ENCODE measurements around the gene HOXB6. TPM values are rescaled to one million over a fixed set of nuclear protein-coding genes. Genes with fewer than 3 reads are reported as not detected.
A peak's percentile ranks its signal among the peaks of the same experiment; 100 is the strongest.

Gene HOXB6
- total RNA-seq (2021; ENCODE audit: unreplicated experiment) (196 TPM), Bru-seq, nascent RNA (percentile 100 among the genes with signal in this experiment), BruChase-seq, experiment 1, labeled RNA remaining after a 2-hour chase (percentile 100 among the genes with signal in this experiment), BruChase-seq, experiment 2, labeled RNA remaining after a 6-hour chase (percentile 99 among the genes with signal in this experiment)
- polyA plus RNA-seq (2012; ENCODE audit: insufficient read length), result 167 TPM
- long read RNA-seq, partial matches to known transcripts, result 71 of 123 reads
- long read RNA-seq, other reads (novel, unspliced or antisense), result 47 of 123 reads

DNA sequence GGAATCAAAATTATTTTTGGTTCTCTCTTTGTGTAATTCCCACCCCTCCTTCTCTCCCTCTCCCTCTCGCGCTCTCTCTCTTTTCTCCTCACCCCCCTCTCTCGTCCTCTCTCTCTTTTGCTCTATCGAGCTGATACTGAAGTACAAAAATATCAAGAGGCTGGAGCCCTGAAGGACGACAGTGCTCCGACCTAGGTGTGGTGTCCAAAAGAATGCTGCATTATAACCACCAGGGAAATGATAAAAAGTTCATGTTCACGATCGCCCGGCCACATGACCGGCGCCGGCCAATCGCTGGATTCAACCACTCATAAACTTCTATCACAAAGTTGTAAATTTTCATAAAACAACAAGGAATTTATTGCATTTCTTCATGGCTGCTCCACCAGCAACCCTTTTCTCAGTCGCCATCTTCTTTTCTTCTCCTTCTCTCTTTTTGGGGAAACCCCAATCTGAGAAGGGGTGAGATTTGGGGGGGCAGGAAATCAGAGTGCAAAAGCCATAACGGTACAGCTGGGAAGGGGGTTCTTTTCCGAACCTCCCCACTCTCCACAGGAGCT is at the start of gene HOXB6:
TSS of gene HOXB6 (minus strand) at position 217 of the 560 bp plus-strand sequence. CDS start 6,836 bp downstream, outside the sequence.
- BruUV-seq (replicated peaks), result no TSS peak
- intact Hi-C loops (cut with micrococcal nuclease; ENCODE audit: unreplicated experiment), result loop anchor here (5.0 kb wide), 1 partner anchor 942 kb away; no protein-coding TSS in a partner anchor
- DNase-seq (ENCODE audit: low read depth, low spot score), result no peak

DNA sequence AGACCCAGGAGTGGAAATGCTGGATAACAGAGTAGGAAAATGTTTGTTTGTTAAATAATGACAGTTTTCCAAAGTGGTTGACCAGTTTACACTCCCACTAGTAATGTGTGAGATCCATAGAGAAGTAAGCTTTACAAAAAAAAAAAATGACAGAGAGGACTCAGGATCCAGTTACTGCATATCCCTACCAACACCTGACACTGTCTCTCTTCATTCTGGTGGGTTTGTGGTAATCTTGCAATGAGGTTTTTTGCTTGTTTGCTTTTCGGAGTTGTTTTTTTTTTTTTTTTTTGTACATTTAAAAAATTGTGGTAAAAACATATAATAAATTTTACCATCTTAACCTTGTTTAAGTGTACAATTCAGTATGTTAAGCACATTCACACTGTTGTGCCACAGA is 45.0 kb upstream of the HOXB6 start:
- BruUV-seq (replicated peaks), result TSS peak; percentile 85
- no peaks in the 10 kb centered on the region for H3K9me3 ChIP-seq (ENCODE audit: control insufficient read depth, insufficient read depth, low read depth, low read length)
- in situ Hi-C loops (cut with HindIII; ENCODE audit: low pct_unique_long_range_greater_than_20kb, low sequenced_read_pairs), result no loop called here
- ChIA-PET CTCF (interaction anchor here (0.6 to 1.2 kb wide), 3 partner anchors 13 to 49 kb away, joined by 3 to 4 read pairs (median 3); no protein-coding TSS in a partner anchor), POLR2A (interaction anchor here (0.6 kb wide), 1 partner anchor 517 kb away, joined by 4 read pairs; no protein-coding TSS in a partner anchor)
- no peaks in the 10 kb centered on the region for H3K27me3 ChIP-seq (ENCODE audit: control insufficient read depth, insufficient read depth, low read length)
- peaks cover 11% of the 10 kb centered on the region for H3K4me1 ChIP-seq (ENCODE audit: control insufficient read depth, insufficient read depth, low read length)
- H3K36me3 ChIP-seq (ENCODE audit: control insufficient read depth, insufficient read depth, low read length), result peaks cover 9% of the 10 kb centered on the region; the same call in 1 of the 2 replicates
- intact Hi-C loops (cut with micrococcal nuclease; ENCODE audit: unreplicated experiment), result no loop called here
- TF ChIP-seq, protein P1, sequence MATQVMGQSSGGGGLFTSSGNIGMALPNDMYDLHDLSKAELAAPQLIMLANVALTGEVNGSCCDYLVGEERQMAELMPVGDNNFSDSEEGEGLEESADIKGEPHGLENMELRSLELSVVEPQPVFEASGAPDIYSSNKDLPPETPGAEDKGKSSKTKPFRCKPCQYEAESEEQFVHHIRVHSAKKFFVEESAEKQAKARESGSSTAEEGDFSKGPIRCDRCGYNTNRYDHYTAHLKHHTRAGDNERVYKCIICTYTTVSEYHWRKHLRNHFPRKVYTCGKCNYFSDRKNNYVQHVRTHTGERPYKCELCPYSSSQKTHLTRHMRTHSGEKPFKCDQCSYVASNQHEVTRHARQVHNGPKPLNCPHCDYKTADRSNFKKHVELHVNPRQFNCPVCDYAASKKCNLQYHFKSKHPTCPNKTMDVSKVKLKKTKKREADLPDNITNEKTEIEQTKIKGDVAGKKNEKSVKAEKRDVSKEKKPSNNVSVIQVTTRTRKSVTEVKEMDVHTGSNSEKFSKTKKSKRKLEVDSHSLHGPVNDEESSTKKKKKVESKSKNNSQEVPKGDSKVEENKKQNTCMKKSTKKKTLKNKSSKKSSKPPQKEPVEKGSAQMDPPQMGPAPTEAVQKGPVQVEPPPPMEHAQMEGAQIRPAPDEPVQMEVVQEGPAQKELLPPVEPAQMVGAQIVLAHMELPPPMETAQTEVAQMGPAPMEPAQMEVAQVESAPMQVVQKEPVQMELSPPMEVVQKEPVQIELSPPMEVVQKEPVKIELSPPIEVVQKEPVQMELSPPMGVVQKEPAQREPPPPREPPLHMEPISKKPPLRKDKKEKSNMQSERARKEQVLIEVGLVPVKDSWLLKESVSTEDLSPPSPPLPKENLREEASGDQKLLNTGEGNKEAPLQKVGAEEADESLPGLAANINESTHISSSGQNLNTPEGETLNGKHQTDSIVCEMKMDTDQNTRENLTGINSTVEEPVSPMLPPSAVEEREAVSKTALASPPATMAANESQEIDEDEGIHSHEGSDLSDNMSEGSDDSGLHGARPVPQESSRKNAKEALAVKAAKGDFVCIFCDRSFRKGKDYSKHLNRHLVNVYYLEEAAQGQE (IDR thresholded peaks at IDR 0.05; ENCODE audit: insufficient read depth in 1 of 2, low read depth in 2 of 2, low read length in 1 of 2), result no peak
- TF ChIP-seq SIN3A (IDR thresholded peaks at IDR 0.05; ENCODE audit: borderline replicate concordance, insufficient read depth, low read depth, low read length) (no peak), TCF7L2 (IDR thresholded peaks at IDR 0.05; ENCODE audit: low read depth, low read length) (no peak), POLR2AphosphoS5 (IDR thresholded peaks at IDR 0.05; ENCODE audit: low read depth, low read length) (no peak)
- TF ChIP-seq, protein P2, sequence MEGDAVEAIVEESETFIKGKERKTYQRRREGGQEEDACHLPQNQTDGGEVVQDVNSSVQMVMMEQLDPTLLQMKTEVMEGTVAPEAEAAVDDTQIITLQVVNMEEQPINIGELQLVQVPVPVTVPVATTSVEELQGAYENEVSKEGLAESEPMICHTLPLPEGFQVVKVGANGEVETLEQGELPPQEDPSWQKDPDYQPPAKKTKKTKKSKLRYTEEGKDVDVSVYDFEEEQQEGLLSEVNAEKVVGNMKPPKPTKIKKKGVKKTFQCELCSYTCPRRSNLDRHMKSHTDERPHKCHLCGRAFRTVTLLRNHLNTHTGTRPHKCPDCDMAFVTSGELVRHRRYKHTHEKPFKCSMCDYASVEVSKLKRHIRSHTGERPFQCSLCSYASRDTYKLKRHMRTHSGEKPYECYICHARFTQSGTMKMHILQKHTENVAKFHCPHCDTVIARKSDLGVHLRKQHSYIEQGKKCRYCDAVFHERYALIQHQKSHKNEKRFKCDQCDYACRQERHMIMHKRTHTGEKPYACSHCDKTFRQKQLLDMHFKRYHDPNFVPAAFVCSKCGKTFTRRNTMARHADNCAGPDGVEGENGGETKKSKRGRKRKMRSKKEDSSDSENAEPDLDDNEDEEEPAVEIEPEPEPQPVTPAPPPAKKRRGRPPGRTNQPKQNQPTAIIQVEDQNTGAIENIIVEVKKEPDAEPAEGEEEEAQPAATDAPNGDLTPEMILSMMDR (IDR thresholded peaks at IDR 0.05), result no peak
- DNase-seq (ENCODE audit: low read depth, low spot score) (no peak), ATAC-seq (no peak)
- no peak overlapping the region; the same call in 1 of the 2 replicates for H3K27ac ChIP-seq (ENCODE audit: low read length)
- H3K4me3 ChIP-seq (ENCODE audit: low read depth in 2 of 2, low read length in 2 of 2), result no peak overlapping the region

More for the DNA sequence above, at the start of gene HOXB6:
- H3K27ac ChIP-seq (ENCODE audit: low read length), result peak within 1 kb of the TSS; percentile 99
- H3K4me1 ChIP-seq (ENCODE audit: control insufficient read depth, insufficient read depth, low read length), result peaks cover 57% of the 10 kb centered on the region
- ATAC-seq, result peak; percentile 15
- TF ChIP-seq SIN3A (IDR thresholded peaks at IDR 0.05; ENCODE audit: borderline replicate concordance, insufficient read depth, low read depth, low read length) (0 out of 2 replicates have a peak, but pooled peaks have one; percentile 79), TCF7L2 (IDR thresholded peaks at IDR 0.05; ENCODE audit: low read depth, low read length) (peak; percentile 59), POLR2AphosphoS5 (IDR thresholded peaks at IDR 0.05; ENCODE audit: low read depth, low read length) (peak; percentile 96)
- TF ChIP-seq, protein P2 (IDR thresholded peaks at IDR 0.05), result no peak
- TF ChIP-seq, protein P1 (IDR thresholded peaks at IDR 0.05; ENCODE audit: insufficient read depth in 1 of 2, low read depth in 2 of 2, low read length in 1 of 2), result no peak; a peak in 1 of 4 replicates
- ChIA-PET CTCF (interaction anchor here (1.0 to 1.2 kb wide), 2 partner anchors 13 to 58 kb away, joined by 4 to 7 read pairs; no protein-coding TSS in a partner anchor), POLR2A (interaction anchor here (0.5 to 2.8 kb wide), 5 partner anchors 9 to 586 kb away, joined by 3 to 18 read pairs (median 11); partner anchors contain the start of gene HOXB8)
- in situ Hi-C loops (cut with HindIII; ENCODE audit: low pct_unique_long_range_greater_than_20kb, low sequenced_read_pairs), result no loop called here
- peaks cover 2% of the 10 kb centered on the region for H3K36me3 ChIP-seq (ENCODE audit: control insufficient read depth, insufficient read depth, low read length)
- H3K27me3 ChIP-seq (ENCODE audit: control insufficient read depth, insufficient read depth, low read length), result no peaks in the 10 kb centered on the region
- no peaks in the 10 kb centered on the region for H3K9me3 ChIP-seq (ENCODE audit: control insufficient read depth, insufficient read depth, low read depth, low read length)
- H3K4me3 ChIP-seq (ENCODE audit: low read depth in 2 of 2, low read length in 2 of 2), result peak within 1 kb of the TSS; percentile 70 to 99
